ENCODE data around the gene LBX2.
"Not testable (repeated sequence)": the region's sequence is repeated elsewhere in the genome, so short reads cannot be mapped to it uniquely, and the experiment has no call there.

LBX2 gene

GRCh38 chr2:74472086-74472944 lies 27.1 kb downstream of the LBX2 start, which contains the start of gene MRPL53:
TSS of gene MRPL53 (minus strand) at chr2:74472680. CDS start at chr2:74472660, 20 bp downstream.
- H3K9me3 ChIP-seq (ENCODE audit: insufficient read depth, low read depth, low read length): no peaks in the 10 kb centered on the region
- peaks cover 6% of the 10 kb centered on the region; the same call in 1 of the 2 replicates for H3K36me3 ChIP-seq (ENCODE audit: insufficient read depth, low read length)
- H2AFZ ChIP-seq (ENCODE audit: low read length): peak within 1 kb of the TSS; percentile 87
- H3K79me2 ChIP-seq (ENCODE audit: insufficient read depth, low read length): peaks cover 14% of the 10 kb centered on the region; the same call in 1 of the 2 replicates
- no peaks in the 10 kb centered on the region for H3K27me3 ChIP-seq (ENCODE audit: insufficient read depth, low read length, poor library complexity, severe bottlenecking)
- H3F3A ChIP-seq (ENCODE audit: low read depth): peaks cover 5% of the 10 kb centered on the region; the same call in 1 of the 2 replicates
- H3K9me2 ChIP-seq (replicated peaks; ENCODE audit: low read depth, low read length): no peaks in the 10 kb centered on the region
- H4K20me1 ChIP-seq (ENCODE audit: insufficient read depth, low read length, poor library complexity, severe bottlenecking): no peaks in the 10 kb centered on the region
- TF ChIP-seq EZH2phosphoT487 (IDR thresholded peaks at IDR 0.05; ENCODE audit: borderline replicate concordance) (no peak), CTCF (conservative IDR thresholded peaks at IDR 0.05; ENCODE audit: low read length) (0 out of 2 replicates have a peak, but pooled peaks have one; percentile 10)
- H3K9ac ChIP-seq (ENCODE audit: low read depth, low read length, poor library complexity, severe bottlenecking): peak within 1 kb of the TSS; percentile 86
- H3K4me3 ChIP-seq (ENCODE audit: low read length, poor library complexity, severe bottlenecking): peak within 1 kb of the TSS; percentile 86
- H3K4me1 ChIP-seq (ENCODE audit: insufficient read depth, low read length, poor library complexity, severe bottlenecking): peaks cover 16% of the 10 kb centered on the region
- peak within 1 kb of the TSS; percentile 92 for H3K4me2 ChIP-seq (ENCODE audit: low read depth, low read length, poor library complexity, severe bottlenecking)

GRCh38 chr2:74471332-74472065 lies 27.9 kb downstream of the LBX2 start:
- peaks cover 16% of the 10 kb centered on the region for H3K4me1 ChIP-seq (ENCODE audit: insufficient read depth, low read length, poor library complexity, severe bottlenecking)
- peak overlapping the region; percentile 92 for H3K4me2 ChIP-seq (ENCODE audit: low read depth, low read length, poor library complexity, severe bottlenecking)
- peaks cover 5% of the 10 kb centered on the region; the same call in 1 of the 2 replicates for H3F3A ChIP-seq (ENCODE audit: low read depth)
- no peak overlapping the region for H2AFZ ChIP-seq (ENCODE audit: low read length)
- no peaks in the 10 kb centered on the region for H3K9me3 ChIP-seq (ENCODE audit: insufficient read depth, low read depth, low read length)
- peaks cover 14% of the 10 kb centered on the region; the same call in 1 of the 2 replicates for H3K79me2 ChIP-seq (ENCODE audit: insufficient read depth, low read length)
- no peaks in the 10 kb centered on the region for H3K27me3 ChIP-seq (ENCODE audit: insufficient read depth, low read length, poor library complexity, severe bottlenecking)
- peak overlapping the region; percentile 86 for H3K9ac ChIP-seq (ENCODE audit: low read depth, low read length, poor library complexity, severe bottlenecking)
- no peaks in the 10 kb centered on the region for H4K20me1 ChIP-seq (ENCODE audit: insufficient read depth, low read length, poor library complexity, severe bottlenecking)
- no peaks in the 10 kb centered on the region for H3K9me2 ChIP-seq (replicated peaks; ENCODE audit: low read depth, low read length)
- H3K36me3 ChIP-seq (ENCODE audit: insufficient read depth, low read length): peaks cover 6% of the 10 kb centered on the region; the same call in 1 of the 2 replicates
- peak overlapping the region; percentile 86 for H3K4me3 ChIP-seq (ENCODE audit: low read length, poor library complexity, severe bottlenecking)
- no peak for TF ChIP-seq CTCF (conservative IDR thresholded peaks at IDR 0.05; ENCODE audit: low read length)
- no peak for TF ChIP-seq EZH2phosphoT487 (IDR thresholded peaks at IDR 0.05; ENCODE audit: borderline replicate concordance)

- Histone ChIP-seq H3K4me1 (ENCODE audit: insufficient read depth, low read length, poor library complexity, severe bottlenecking) (peaks cover 16% of the 10 kb centered on the region), H3K79me2 (ENCODE audit: insufficient read depth, low read length) (peaks cover 14% of the 10 kb centered on the region; the same call in 1 of the 2 replicates)
- H2AFZ ChIP-seq (ENCODE audit: low read length); H3K9ac ChIP-seq (ENCODE audit: low read depth, low read length, poor library complexity, severe bottlenecking); H3K4me2 ChIP-seq (ENCODE audit: low read depth, low read length, poor library complexity, severe bottlenecking); H3K9me3 ChIP-seq (ENCODE audit: insufficient read depth, low read depth, low read length); H3F3A ChIP-seq (ENCODE audit: low read depth); H4K20me1 ChIP-seq (ENCODE audit: insufficient read depth, low read length, poor library complexity, severe bottlenecking); H3K27me3 ChIP-seq (ENCODE audit: insufficient read depth, low read length, poor library complexity, severe bottlenecking); H3K36me3 ChIP-seq (ENCODE audit: insufficient read depth, low read length); H3K4me3 ChIP-seq (ENCODE audit: low read length, poor library complexity, severe bottlenecking); H3K9me2 ChIP-seq (replicated peaks; ENCODE audit: low read depth, low read length): not testable (repeated sequence)
These were observed 28.7 kb downstream of the LBX2 start for GRCh38 chr2:74470742-74471141.
